IMR-90 (cell line): ENCODE results near the gene ARHGEF7. TPM values are rescaled to one million over a fixed set of nuclear protein-coding genes. Genes with fewer than 3 reads are reported as not detected.
A peak's percentile ranks its signal among the peaks of the same experiment; 100 is the strongest.

Experiments
- ATAC-seq: fragments of 200-7000 bp; cut with Tn5 transposase; 2 replicates; pipeline ENCODE4 v1.9.1; 2020; ENCODE audit warnings: low read depth, mild to moderate bottlenecking, moderate library complexity
- BruUV-seq: library from RNA; stranded (reverse); fragments of 400-500 nt; replicated peaks from 2 replicates; lab custom pipeline; 2021; lab: Mats Ljungman, UMichigan
- CTCF ChIA-PET: fragments of 300-600 bp; formaldehyde crosslinking; extraction: SDS; loops from one replicate; lab custom pipeline; 2021; ENCODE audit warnings: antibody characterized with exemption; lab: Yijun Ruan, JAX
- POLR2A ChIA-PET: fragments of 300-600 bp; sonication (Branson Sonifier 250); formaldehyde crosslinking; loops from one replicate; lab custom pipeline; 2022; ENCODE audit warnings: antibody characterized with exemption; ENCODE audit not compliant: unreplicated experiment; lab: Charles Lee
- DNase-seq: peaks from one replicate; pipeline ENCODE4 v3.0.0; 2013
- H2AFZ ChIP-seq: replicated peaks from 2 replicates; pipeline ENCODE3; 2013; ENCODE audit warnings: low read length, mild to moderate bottlenecking; ENCODE audit not compliant: poor library complexity
- H2AK5ac ChIP-seq: 2 replicates; pipeline ENCODE4 v1.6.1; 2013; ENCODE audit warnings: low read depth, low read length, inconsistent platforms
- H2AK9ac ChIP-seq: replicated peaks from 2 replicates; pipeline ENCODE3; 2013; ENCODE audit warnings: mild to moderate bottlenecking, low read depth, low read length, moderate library complexity; ENCODE audit not compliant: poor library complexity
- H2BK120ac ChIP-seq: 2 replicates; pipeline ENCODE4 v1.6.1; 2013; ENCODE audit warnings: low read depth, low read length, inconsistent platforms
- H2BK15ac ChIP-seq: 3 replicates; pipeline ENCODE4 v1.6.1; 2013; ENCODE audit warnings: low read depth, low read length, inconsistent platforms
- H2BK20ac ChIP-seq: 2 replicates; pipeline ENCODE4 v1.6.1; 2013; ENCODE audit warnings: low read depth, mild to moderate bottlenecking, inconsistent platforms, low read length, moderate library complexity
- H2BK5ac ChIP-seq: 2 replicates; pipeline ENCODE4 v1.6.1; 2013; ENCODE audit warnings: mild to moderate bottlenecking, low read depth, low read length, inconsistent platforms; ENCODE audit not compliant: poor library complexity, severe bottlenecking
- H3K14ac ChIP-seq: replicated peaks from 2 replicates; pipeline ENCODE4 v1.6.1; 2013; ENCODE audit warnings: low read depth, low read length, inconsistent platforms
- H3K18ac ChIP-seq: 2 replicates; pipeline ENCODE4 v1.6.1; 2013; ENCODE audit warnings: low read depth, low read length, control low read depth
- H3K23ac ChIP-seq: 2 replicates; pipeline ENCODE4 v1.6.1; 2013; ENCODE audit warnings: low read depth, low read length, inconsistent platforms
- H3K27ac ChIP-seq: 2 replicates; pipeline ENCODE4 v1.5.1; 2013; ENCODE audit warnings: mild to moderate bottlenecking, control low read depth, low read length; ENCODE audit not compliant: insufficient read depth
- H3K27me3 ChIP-seq: 2 replicates; pipeline ENCODE4 v1.6.1; 2013; ENCODE audit warnings: low read length; ENCODE audit not compliant: control insufficient read depth, insufficient read depth
- H3K36me3 ChIP-seq: 2 replicates; pipeline ENCODE4 v1.6.1; 2013; ENCODE audit warnings: low read length, mixed read lengths; ENCODE audit not compliant: control insufficient read depth, insufficient read depth
- H3K4ac ChIP-seq: 2 replicates; pipeline ENCODE4 v1.6.1; 2013; ENCODE audit warnings: low read depth, low read length, inconsistent platforms
- H3K4me1 ChIP-seq: 2 replicates; pipeline ENCODE4 v1.6.1; 2013; ENCODE audit warnings: low read length, mixed read lengths; ENCODE audit not compliant: control insufficient read depth, insufficient read depth
- H3K4me2 ChIP-seq: 2 replicates; pipeline ENCODE4 v1.6.1; 2013; ENCODE audit warnings: low read depth, mild to moderate bottlenecking, control low read depth, low read length, moderate library complexity
- H3K4me3 ChIP-seq: 2 replicates; pipeline ENCODE4 v1.5.1; 2013; ENCODE audit warnings: low read depth, mild to moderate bottlenecking, control low read depth, low read length, moderate library complexity; ENCODE audit not compliant: insufficient read depth
- H3K56ac ChIP-seq: 2 replicates; pipeline ENCODE4 v1.6.1; 2013; ENCODE audit warnings: low read length, inconsistent platforms; ENCODE audit not compliant: insufficient read depth; ENCODE audit errors: extremely low read depth
- H3K79me1 ChIP-seq, 2 experiments: 2 replicates each; pipeline ENCODE4 v1.6.1; 2013; ENCODE audit warnings: low read length in 2 of 2, inconsistent platforms in 1 of 2, low read depth in 1 of 2
- H3K9ac ChIP-seq: 2 replicates; pipeline ENCODE4 v1.6.1; 2013; ENCODE audit warnings: low read depth, low read length, control low read depth
- H3K9me1 ChIP-seq: 2 replicates; pipeline ENCODE4 v1.6.1; 2013; ENCODE audit warnings: low read length, inconsistent platforms; ENCODE audit not compliant: insufficient read depth
- H3K9me3 ChIP-seq: 2 replicates; pipeline ENCODE4 v1.6.1; 2013; ENCODE audit warnings: low read length; ENCODE audit not compliant: control insufficient read depth, insufficient read depth
- H4K20me1 ChIP-seq: 2 replicates; pipeline ENCODE4 v1.6.1; 2013; ENCODE audit warnings: low read length, inconsistent platforms; ENCODE audit not compliant: insufficient read depth
- H4K5ac ChIP-seq: 2 replicates; pipeline ENCODE4 v1.6.1; 2013; ENCODE audit warnings: mild to moderate bottlenecking, low read depth, low read length, control low read depth
- H4K8ac ChIP-seq, 2 experiments: 2 replicates each; pipeline ENCODE4 v1.6.1; 2013; ENCODE audit warnings: low read depth in 2 of 2, low read length in 2 of 2, control low read depth in 1 of 2, inconsistent platforms in 1 of 2
- H4K91ac ChIP-seq: 2 replicates; pipeline ENCODE4 v1.6.1; 2013; ENCODE audit warnings: low read depth, low read length, inconsistent platforms; ENCODE audit not compliant: insufficient read depth
- MAFK ChIP-seq: IDR thresholded peaks from 2 replicates; pipeline ENCODE4 v1.6.1; 2012; ENCODE audit warnings: low read depth, low read length, improper control_type of control experiment
- NFE2L2 ChIP-seq: fragments of 150-350 bp; IDR thresholded peaks from 2 replicates; pipeline ENCODE4 v1.6.1; 2016; ENCODE audit warnings: low read depth, mild to moderate bottlenecking, low read length
- RFX5 ChIP-seq: IDR thresholded peaks from 2 replicates; pipeline ENCODE4 v1.8.0; 2012; ENCODE audit warnings: low read depth, mild to moderate bottlenecking, low read length, moderate library complexity
- WGBS, 2 experiments: methylation state at CpG; one replicate each; pipeline versions ENCODE4 v1.1.5 to v1.1.7; 2013; ENCODE audit warnings: missing lambda C conversion rate in 2 of 2; ENCODE audit not compliant: insufficient read length in 1 of 2; ENCODE audit errors: extremely low coverage in 2 of 2; 5-methylcytosine and 5-hydroxymethylcytosine counted together
- dilution Hi-C: fragments of 300-500 bp; cut with HindIII; formaldehyde crosslinking; loops from one replicate; pipeline ENCODE4 v1.14.3; 2018; ENCODE audit warnings: low sequenced_read_pairs; ENCODE audit not compliant: unreplicated experiment
- in situ Hi-C: fragments of 300-500 bp; cut with MboI; formaldehyde crosslinking; loops from 3 replicates; pipeline ENCODE4 v1.14.3; 2019; ENCODE audit warnings: low sequenced_read_pairs, inconsistent platforms, mixed read lengths
- intact Hi-C: fragments of 100-400 bp; cut with micrococcal nuclease; formaldehyde crosslinking; loops from 2 replicates; pipeline ENCODE4 v1.10.0; 2022
- polyA plus RNA-seq, 3 experiments: library from polyadenylated mRNA; depleted of rRNA; stranded (reverse); fragments of >200 nt; gene quantifications; 2 replicates each; pipeline ENCODE4 v1.2.3, GENCODE V29; 2012; ENCODE audit warnings: low replicate concordance in 1 of 3
- total RNA-seq: library from RNA; depleted of rRNA; stranded (reverse); fragments of >200 nt; gene quantifications from 2 replicates; pipeline ENCODE4 v1.2.3, GENCODE V29; 2012

ARHGEF7 gene
- total and polyA plus RNA-seq, 2 of the 4 experiments (the other 2 are of a cell fraction): 32.9 to 59.0 TPM

DNA sequence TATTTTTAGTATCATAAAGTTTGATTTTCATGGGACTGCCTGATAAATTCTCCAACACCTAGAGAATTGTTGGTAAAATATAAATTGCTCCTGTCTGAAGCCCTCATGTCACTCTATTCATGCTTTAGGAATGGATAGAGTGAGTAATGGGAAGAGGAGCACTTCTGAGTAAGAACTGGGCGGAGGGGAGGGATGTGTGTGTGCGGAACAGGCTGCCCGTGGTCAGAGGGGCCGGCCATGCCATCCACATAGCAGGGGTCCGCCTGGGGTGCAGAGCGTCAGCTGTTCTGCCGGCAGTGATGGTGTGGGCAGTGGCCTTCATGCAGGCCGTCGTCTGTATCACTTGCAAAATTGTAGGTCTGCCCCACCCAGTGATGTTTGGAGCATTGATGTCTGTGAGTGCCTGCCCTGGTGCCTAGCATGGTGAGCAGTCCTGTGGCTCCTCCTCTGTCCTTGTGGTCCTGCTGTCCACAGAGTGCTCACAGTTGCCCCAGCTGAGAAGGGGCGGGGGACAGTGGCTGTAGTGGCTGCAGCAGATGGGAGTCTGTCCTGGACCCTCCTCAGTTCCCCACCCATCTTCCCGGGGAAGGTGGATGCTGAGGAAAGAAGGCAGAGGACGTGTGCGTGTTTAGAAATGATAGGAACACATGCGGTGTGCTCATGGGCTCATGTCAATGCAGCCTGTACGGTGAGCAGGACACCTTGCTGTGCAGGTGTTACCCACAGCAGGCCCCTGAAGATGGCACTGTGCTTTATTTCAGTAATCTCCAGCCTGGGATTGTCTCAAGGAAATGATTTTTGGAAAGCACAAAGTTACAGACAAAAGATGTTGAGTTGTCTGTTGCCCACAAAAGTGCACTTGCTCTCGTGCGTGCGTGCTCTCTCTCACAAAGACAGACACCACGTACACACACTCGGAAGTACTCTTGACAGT is 155.9 kb downstream of the ARHGEF7 start:
- H3K9me3 ChIP-seq: no peaks in the 10 kb centered on the region
- intact Hi-C loops (no loop called here), in situ Hi-C loops (no loop called here), dilution Hi-C loops (no loop called here)
- POLR2A ChIA-PET: no interaction called here
- H3K4me2 ChIP-seq: no peak overlapping the region
- H4K8ac ChIP-seq: peak overlapping the region in 1 of 2 experiments; percentile 22; a peak in 1 of 4 replicates
- H3K56ac ChIP-seq: no peak overlapping the region
- H3K4me1 ChIP-seq: peaks cover 25% of the 10 kb centered on the region
- H3K79me1 ChIP-seq: peaks cover 19 to 64% of the 10 kb centered on the region in 2 experiments
- H2BK15ac ChIP-seq: no peak overlapping the region
- 0 out of 2 replicates have a peak, but pooled peaks cover 3% of the 10 kb centered on the region for H4K20me1 ChIP-seq
- WGBS, 2 experiments: 95% methylated on average over 10 of the region's 20 CpGs; no CpG with 5 or more reads in 1 of the 2 experiments
- peak overlapping the region; percentile 55 for H2BK20ac ChIP-seq
- peak overlapping the region; percentile 22; the same call in 1 of the 2 replicates for H2AK5ac ChIP-seq
- peak overlapping the region; percentile 59; the same call in 1 of the 2 replicates for H2BK120ac ChIP-seq
- peaks cover 35% of the 10 kb centered on the region for H3K9me1 ChIP-seq
- DNase-seq: peak; percentile 55
- BruUV-seq: no TSS peak
- H2BK5ac ChIP-seq: no peak overlapping the region
- H3K4me3 ChIP-seq: no peak overlapping the region
- CTCF ChIA-PET: interaction anchor here (1.2 kb wide), 1 partner anchor 10 kb away, joined by 3 read pairs; no protein-coding TSS in a partner anchor
- peak; percentile 58; the same call in 1 of the 2 replicates for ATAC-seq
- H3K4ac ChIP-seq: peak overlapping the region; percentile 48
- peak overlapping the region; percentile 28 for H2AFZ ChIP-seq
- H3K27ac ChIP-seq: no peak overlapping the region
- no peak overlapping the region for H3K23ac ChIP-seq
- no peak overlapping the region for H4K5ac ChIP-seq
- H3K9ac ChIP-seq: no peak overlapping the region
- H4K91ac ChIP-seq: peak overlapping the region; percentile 21
- H3K36me3 ChIP-seq: peaks cover 34% of the 10 kb centered on the region
- H3K14ac ChIP-seq: no peak overlapping the region
- H2AK9ac ChIP-seq: peak overlapping the region; percentile 22
- no peaks in the 10 kb centered on the region for H3K27me3 ChIP-seq
- TF ChIP-seq RFX5 (no peak), NFE2L2 (no peak), MAFK (no peak)
- no peak overlapping the region for H3K18ac ChIP-seq
